Measurements from ENCODE around the gene MYH10. TPM values are rescaled to one million over a fixed set of nuclear protein-coding genes. Genes with fewer than 3 reads are reported as not detected.

The MYH10 gene
- total RNA-seq, 1 donor from 2014 or later, result 34.9 TPM

DNA sequence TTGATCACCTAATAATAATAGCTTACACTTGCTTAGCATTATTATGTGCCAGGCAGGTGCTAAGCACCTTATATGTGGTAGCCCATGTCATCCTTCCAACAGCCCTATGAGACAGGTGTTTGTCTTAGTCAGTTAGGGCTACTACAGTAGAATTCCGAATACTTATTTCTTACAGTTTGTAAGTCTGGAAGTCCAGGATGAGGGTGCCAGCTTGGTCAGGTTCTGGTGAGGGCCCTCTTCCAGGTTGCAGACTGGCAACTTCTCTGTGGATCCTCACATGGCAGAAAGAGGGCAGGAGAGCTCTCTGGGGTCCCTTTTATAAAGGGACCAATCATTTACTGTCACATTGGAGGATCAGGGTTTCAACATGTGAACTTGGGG is 19.6 kb upstream of the MYH10 start:
- intact Hi-C loops (cut with DNase I), result no loop called here
- no peaks in the 10 kb centered on the region for H3K36me3 ChIP-seq
- no peak for TF ChIP-seq POLR2A (IDR thresholded peaks at IDR 0.05)
- TF ChIP-seq, protein P1, sequence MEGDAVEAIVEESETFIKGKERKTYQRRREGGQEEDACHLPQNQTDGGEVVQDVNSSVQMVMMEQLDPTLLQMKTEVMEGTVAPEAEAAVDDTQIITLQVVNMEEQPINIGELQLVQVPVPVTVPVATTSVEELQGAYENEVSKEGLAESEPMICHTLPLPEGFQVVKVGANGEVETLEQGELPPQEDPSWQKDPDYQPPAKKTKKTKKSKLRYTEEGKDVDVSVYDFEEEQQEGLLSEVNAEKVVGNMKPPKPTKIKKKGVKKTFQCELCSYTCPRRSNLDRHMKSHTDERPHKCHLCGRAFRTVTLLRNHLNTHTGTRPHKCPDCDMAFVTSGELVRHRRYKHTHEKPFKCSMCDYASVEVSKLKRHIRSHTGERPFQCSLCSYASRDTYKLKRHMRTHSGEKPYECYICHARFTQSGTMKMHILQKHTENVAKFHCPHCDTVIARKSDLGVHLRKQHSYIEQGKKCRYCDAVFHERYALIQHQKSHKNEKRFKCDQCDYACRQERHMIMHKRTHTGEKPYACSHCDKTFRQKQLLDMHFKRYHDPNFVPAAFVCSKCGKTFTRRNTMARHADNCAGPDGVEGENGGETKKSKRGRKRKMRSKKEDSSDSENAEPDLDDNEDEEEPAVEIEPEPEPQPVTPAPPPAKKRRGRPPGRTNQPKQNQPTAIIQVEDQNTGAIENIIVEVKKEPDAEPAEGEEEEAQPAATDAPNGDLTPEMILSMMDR (IDR thresholded peaks at IDR 0.05), result no peak
- TF ChIP-seq POLR2AphosphoS5 (IDR thresholded peaks at IDR 0.05; ENCODE audit: insufficient read depth in 1 of 2, low read depth in 1 of 2), result no peak
- H3K4me3 ChIP-seq, result no peak overlapping the region
- H3K27ac ChIP-seq, result no peak overlapping the region
- no peaks in the 10 kb centered on the region for H3K9me3 ChIP-seq
- H3K4me1 ChIP-seq, result no peaks in the 10 kb centered on the region
- no peaks in the 10 kb centered on the region for H3K27me3 ChIP-seq
- no peak for DNase-seq (ENCODE audit: extremely low spot score in 2 of 2)

DNA sequence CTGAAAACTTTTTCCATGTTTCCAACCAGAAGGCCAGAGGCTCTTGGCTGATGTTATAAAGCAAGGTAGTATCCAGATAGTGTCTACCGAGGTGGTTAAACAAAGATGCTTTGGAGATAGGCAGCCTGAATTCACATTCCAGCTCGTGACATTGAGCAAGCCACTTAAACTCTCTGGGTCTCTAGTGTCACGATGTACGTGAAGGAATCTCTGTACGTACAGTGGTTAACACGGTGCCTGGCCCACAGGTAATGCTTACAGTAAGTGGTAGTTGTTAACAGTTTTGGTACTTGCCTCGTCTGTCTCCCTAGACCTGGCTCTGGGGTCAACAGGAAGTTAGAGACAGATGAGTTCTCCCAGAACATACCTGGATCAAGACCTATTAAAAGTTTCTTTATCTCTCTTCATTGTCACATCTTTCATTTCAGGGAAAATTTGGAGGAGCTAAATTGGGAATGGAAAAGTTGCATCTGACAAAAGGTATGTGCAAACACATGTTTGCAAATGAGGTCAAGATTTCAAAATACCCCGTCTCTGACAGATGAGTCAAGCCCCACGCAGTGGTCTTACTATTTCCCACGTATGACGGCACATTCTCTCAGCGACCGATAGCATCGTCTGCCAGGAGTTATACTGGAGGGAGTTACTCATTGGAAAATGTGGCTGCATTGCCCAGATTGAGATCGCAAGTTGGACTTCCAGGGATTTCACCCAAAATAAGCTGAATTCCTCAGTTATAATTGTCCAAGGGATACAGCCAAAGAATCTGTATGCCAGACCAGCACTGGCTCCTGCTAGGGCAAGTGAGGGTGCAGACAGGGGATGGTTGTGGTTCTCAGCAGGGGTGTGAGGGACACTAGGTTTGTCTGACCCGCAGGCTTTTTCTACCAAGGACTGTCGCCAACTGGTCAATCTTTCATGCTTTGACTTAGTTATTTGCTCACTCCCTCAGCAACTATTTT is 18.9 kb upstream of the MYH10 start:
- DNase-seq (ENCODE audit: extremely low spot score in 2 of 2), result no peak
- Histone ChIP-seq H3K27ac (no peak overlapping the region), H3K27me3 (no peaks in the 10 kb centered on the region), H3K9me3 (no peaks in the 10 kb centered on the region), H3K4me1 (no peaks in the 10 kb centered on the region), H3K36me3 (no peaks in the 10 kb centered on the region), H3K4me3 (no peak overlapping the region)
- intact Hi-C loops (cut with DNase I), result no loop called here
- TF ChIP-seq POLR2AphosphoS5 (IDR thresholded peaks at IDR 0.05; ENCODE audit: insufficient read depth in 1 of 2, low read depth in 1 of 2) (no peak), POLR2A (IDR thresholded peaks at IDR 0.05) (no peak)
- TF ChIP-seq, protein P1 (IDR thresholded peaks at IDR 0.05), result no peak

DNA sequence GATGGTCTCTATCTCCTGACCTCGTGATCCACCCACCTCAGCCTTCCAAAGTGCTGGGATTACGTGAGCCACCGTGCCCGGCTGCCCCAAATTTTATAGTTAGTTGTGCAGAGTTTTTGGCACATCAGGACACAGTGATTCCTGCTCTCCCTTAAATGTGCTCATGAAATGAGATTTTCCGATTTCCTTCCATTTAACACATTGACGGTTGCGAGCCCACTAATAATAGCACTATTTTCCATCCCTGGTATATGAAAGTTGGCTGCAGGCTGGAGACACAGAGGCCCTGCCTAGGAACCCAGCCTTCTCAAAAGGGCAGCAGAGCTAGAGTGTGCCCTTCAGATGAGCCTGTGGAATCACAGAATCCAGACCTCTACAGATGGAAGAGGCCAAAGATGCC is 17.4 kb upstream of the MYH10 start:
- Histone ChIP-seq H3K4me3 (no peak overlapping the region), H3K27me3 (no peaks in the 10 kb centered on the region), H3K36me3 (no peaks in the 10 kb centered on the region), H3K27ac (no peak overlapping the region), H3K9me3 (no peaks in the 10 kb centered on the region), H3K4me1 (no peaks in the 10 kb centered on the region)
- no peak for DNase-seq (ENCODE audit: extremely low spot score in 2 of 2)
- TF ChIP-seq POLR2A (IDR thresholded peaks at IDR 0.05) (no peak), POLR2AphosphoS5 (IDR thresholded peaks at IDR 0.05; ENCODE audit: insufficient read depth in 1 of 2, low read depth in 1 of 2) (no peak)
- TF ChIP-seq, protein P1 (IDR thresholded peaks at IDR 0.05), result no peak
- intact Hi-C loops (cut with DNase I), result no loop called here

DNA sequence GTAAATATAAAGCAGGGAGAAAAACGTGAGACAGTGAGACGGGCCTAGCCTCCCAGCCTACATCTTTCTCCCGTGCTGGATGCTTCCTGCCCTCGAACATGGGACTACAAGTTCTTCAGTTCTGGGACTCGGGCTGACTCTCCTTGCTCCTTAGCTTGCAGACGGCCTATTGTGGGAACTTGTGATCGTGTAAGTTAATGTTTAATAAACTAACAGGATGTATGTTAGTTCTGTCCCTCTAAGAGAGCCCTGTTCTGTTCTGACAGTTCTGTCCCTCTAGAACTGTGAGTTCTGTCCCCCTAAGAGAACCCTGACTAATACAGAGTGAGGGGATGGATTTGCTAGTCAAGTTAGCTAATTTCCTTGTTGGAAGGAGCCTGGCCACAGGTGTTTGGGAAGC is 16.7 kb upstream of the MYH10 start:
- Histone ChIP-seq H3K4me3 (no peak overlapping the region), H3K9me3 (no peaks in the 10 kb centered on the region), H3K27me3 (no peaks in the 10 kb centered on the region), H3K27ac (no peak overlapping the region), H3K36me3 (no peaks in the 10 kb centered on the region), H3K4me1 (no peaks in the 10 kb centered on the region)
- no peak for TF ChIP-seq POLR2AphosphoS5 (IDR thresholded peaks at IDR 0.05; ENCODE audit: insufficient read depth in 1 of 2, low read depth in 1 of 2)
- TF ChIP-seq, protein P1 (IDR thresholded peaks at IDR 0.05), result no peak
- TF ChIP-seq POLR2A (IDR thresholded peaks at IDR 0.05), result no peak
- no peak for DNase-seq (ENCODE audit: extremely low spot score in 2 of 2)
- intact Hi-C loops (cut with DNase I), result no loop called here

DNA sequence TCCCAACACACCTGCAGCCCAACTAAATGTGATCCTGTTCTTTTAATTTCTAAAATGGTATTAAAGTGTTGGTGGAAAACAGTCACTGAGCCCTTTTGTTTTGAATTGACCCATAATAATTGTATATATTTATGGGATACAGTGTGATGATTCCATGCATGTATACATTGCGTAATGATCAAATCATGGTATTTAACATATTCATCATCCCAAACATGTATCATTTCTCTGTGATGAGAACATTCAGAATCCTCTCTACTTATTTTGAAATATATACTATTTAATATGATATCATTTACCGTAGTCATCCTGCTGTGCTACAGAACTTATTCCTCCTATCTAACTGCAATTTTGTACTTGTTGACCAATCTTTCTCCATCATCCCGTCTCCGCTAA is 14.0 kb upstream of the MYH10 start:
- Histone ChIP-seq H3K36me3 (no peaks in the 10 kb centered on the region), H3K27me3 (no peaks in the 10 kb centered on the region), H3K4me1 (no peaks in the 10 kb centered on the region), H3K9me3 (no peaks in the 10 kb centered on the region), H3K4me3 (no peak overlapping the region), H3K27ac (no peak overlapping the region)
- no peak for TF ChIP-seq POLR2A (IDR thresholded peaks at IDR 0.05)
- TF ChIP-seq, protein P1 (IDR thresholded peaks at IDR 0.05), result no peak
- no peak for TF ChIP-seq POLR2AphosphoS5 (IDR thresholded peaks at IDR 0.05; ENCODE audit: insufficient read depth in 1 of 2, low read depth in 1 of 2)
- DNase-seq (ENCODE audit: extremely low spot score in 2 of 2), result no peak
- intact Hi-C loops (cut with DNase I), result no loop called here
